Hepatic stellate cell (primary cell): ENCODE measurements around the gene SLC5A3.

Experiments used
- DNase-seq: peaks from one replicate; pipeline ENCODE4 v3.0.0; 2011; ENCODE audit warnings: low spot score

Gene SLC5A3

GRCh38 chr21:34071683-34072082, 1.7 kb upstream of the SLC5A3 start:
- no peak for DNase-seq

- no peak for DNase-seq
Observed at GRCh38 chr21:34072145-34073031, 990 bp upstream of the SLC5A3 start.

DNA sequence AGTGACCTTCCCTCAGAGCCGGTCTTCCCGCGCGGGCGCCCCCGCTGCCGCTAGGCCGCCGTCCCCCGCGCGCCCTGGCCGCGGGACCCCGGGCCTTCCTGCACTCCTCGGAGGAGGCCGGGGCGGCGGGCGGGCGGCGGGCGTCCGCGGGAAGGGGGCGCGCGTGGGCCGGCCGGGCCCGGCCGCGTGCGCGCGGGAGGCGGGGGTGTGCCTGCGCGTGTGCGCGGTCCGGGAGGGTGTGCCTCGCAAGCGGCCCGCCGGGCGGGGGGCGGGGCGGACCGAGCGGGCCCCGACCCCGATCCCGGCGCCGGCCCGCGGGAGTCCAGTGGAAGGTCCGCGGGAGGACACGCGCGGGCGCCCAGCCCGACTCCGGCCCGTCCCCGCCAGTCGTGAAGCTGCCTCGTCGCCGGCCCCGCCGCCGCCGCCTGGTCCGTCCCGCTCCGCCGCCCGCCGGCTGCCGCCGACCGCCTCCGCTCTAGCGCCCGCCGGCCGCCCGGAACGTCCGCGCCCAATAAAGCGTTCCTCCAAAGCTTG, 438 bp downstream of the SLC5A3 start:
- DNase-seq, result peak; percentile 29

- no peak for DNase-seq
Observed at GRCh38 chr21:34074283-34075090, 1.1 kb downstream of the SLC5A3 start.

DNA sequence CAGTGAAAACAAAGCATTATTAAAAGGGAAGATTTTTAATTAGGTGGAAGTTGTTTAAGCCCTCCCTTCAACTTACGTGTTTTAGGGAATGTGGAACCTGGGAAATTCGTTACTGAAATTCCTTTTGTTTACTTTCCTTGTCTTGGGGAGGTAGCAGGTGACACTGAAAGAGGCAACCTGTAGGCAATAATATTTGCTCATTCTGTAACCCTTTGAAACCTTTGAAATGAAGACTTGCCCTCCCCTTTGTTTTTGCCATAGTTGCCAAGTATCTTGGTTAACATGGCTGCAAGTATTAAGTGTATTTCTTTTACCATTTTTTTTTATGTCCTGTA, 1.7 kb downstream of the SLC5A3 start:
- no peak for DNase-seq

DNA sequence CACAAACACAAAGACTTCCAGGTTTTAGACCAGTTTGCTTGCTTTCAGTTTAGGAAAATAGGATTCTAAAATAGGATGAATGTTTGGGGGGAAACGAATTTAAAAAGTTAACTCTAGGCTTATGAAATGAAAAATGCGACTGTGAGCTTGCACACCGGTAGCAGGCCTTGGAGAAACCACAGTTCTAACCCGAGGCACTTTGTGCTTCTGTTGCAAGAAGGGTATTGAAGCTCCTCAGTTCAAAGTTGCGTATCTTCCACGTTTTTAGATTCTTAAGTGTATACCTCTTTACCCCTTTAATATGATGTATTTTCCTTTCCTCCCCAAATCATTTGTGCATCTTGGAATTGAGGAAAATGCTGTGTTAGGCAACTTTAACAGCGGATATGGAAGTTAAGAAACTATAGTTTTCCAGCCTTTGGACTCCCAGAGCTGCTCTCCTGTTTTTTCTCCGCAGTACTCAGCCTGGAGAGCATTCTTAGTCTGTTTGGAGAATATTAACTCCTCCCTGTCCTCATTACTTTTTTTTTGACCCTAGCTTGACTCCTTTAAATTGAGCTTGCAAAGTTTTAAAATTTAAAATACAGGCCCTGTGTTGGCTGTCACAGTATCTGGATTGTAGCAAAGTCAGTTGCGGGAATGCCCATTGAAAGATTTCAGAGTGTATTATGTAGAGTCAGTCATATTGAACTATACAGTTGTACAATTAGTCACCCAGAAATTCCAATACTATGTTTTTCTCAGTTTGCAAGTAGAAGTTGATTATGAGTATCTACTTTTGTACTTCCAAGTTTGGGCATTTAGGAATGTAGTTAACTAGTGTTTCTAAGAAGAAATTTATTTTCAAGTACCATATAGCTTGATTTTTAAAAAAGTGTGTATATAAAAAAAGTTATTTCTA, 2.6 kb downstream of the SLC5A3 start:
- DNase-seq, result no peak

GRCh38 chr21:34076835-34077234, 3.5 kb downstream of the SLC5A3 start:
- DNase-seq, result no peak

DNA sequence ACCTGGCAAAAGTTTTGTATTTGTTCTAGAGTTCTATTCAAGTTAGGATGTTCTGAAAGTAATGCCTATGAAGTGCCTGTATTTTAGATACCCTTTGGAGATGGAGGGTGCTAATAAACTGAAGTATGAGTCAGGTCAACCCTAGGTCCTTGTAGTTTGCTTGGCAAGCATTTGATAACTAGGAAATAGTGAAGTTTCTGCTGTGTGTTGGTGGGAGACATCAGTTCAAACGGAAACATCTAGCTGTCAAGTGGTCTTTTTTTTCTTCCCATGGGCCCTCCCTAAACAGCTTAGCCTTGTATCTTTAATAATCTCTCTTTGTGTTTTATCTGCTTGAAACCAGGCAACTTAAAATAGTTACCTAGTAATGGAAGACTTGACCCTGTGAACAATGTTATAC, 4.5 kb downstream of the SLC5A3 start:
- no peak for DNase-seq

GRCh38 chr21:34078915-34079314, 5.5 kb downstream of the SLC5A3 start:
- no peak for DNase-seq

DNA sequence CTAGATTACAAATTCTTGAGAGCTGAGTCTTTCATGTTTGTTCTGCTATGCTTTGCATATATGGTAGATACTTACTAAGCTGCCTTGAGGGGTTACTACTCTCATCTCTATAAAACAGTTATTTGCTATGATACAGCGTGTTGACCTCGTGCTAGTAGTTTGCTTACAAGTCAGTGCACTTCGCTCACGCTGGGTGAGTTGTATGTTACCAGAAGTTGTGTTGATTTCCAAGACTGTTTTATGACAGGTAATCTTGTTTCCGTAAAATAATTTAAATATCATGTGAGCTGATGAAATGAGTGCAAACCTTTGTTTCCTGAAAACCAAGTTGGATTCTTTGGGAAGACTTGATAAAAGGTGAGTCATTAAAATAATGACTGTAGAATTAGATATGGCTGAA, 7.3 kb downstream of the SLC5A3 start:
- no peak for DNase-seq

DNA sequence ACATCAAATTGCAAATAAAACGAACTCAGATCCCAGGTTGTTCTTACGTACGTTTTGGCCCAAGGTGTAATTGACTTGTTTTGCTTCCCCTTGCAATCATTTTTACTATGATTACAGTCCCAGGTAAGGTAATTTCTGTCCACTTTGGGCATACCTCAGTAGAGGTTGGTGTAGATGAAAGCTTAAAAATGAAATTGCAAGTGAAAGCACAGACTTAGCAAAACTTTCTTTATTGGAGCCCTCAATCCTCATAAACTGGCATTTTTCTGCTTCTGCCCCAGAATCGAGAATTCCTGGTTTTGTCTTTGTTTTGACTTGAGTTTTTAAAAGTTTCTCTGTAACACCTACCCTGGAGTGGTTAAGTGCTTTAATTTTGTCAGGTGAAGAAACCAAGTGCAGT, 9.4 kb downstream of the SLC5A3 start:
- no peak for DNase-seq

GRCh38 chr21:34083357-34083756, 10.0 kb downstream of the SLC5A3 start:
- DNase-seq, result no peak

- DNase-seq, result no peak
Observed at GRCh38 chr21:34085129-34085528, 11.8 kb downstream of the SLC5A3 start.

DNA sequence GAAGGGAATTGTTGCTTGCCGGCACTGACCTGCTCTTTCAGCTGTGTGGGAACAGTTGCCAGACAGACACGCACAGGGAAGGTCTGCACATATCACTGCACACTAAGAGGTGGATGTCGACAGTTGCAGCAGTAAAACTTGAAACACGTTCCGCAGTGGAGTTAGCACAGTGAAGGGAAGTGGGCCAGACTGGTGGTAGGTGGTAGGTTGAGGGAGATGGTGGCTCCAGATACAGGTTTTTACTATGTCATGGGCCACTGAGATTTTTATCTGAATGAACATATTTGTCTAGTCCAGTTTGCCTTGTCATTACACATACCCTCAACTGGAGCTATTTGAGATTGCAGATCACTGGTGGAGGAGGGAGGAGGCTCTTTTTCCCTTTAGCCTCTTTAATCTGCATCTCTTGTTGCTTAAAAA, 13.5 kb downstream of the SLC5A3 start:
- no peak for DNase-seq

DNA sequence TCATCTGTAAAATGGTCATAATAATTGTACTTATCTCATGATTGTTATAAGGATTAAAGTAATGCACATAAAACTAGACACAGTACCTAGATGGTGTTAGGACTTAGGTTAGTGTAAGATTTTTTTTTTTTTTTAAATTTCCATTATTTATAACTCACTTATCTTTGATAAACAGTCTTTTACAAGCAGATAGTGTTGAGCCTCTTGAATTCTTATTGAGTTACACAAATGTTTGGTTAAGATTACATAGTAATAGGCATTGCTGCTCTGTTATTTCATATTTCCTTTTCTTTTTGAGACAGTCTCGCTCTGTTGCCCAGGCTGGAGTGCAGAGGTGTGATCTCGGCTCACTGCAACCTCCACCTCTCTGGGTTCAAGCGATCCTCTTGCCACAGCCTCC, 15.4 kb downstream of the SLC5A3 start:
- DNase-seq, result no peak

GRCh38 chr21:34091032-34091431, 17.7 kb downstream of the SLC5A3 start:
- DNase-seq, result no peak

GRCh38 chr21:34091607-34092006, 18.2 kb downstream of the SLC5A3 start:
- no peak for DNase-seq

DNA sequence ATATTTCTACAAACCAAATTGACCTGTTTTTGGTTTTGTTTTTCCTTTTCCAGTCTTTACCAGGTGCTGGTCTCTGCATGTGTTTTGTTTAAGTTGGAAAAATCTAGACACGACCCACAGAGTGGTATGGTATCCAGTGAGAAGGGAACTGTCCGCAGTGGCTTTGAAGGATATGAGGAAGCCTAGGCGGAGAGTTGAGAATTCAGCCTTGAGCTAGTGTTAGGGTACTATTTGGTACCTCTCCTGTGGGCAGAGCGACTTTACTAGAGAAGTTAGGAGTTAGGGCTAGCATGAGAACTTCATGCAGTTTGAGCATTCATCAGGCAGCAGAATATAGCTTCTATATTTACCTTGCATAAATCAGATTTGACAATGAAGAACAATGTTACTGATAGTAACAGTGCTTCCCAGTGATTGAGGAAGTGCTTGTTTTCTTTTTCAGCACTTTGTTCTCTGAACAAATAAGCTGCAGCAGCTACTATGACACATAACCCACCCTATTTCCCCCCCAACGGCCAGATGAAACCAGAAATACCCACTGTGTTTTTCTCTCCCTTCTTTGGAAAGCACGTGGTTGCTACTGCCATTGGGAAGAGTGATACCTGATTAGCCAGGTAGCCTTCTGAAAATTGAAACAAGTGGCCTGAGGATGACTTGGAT, 19.0 kb downstream of the SLC5A3 start:
- no peak for DNase-seq

GRCh38 chr21:34093083-34093482, 19.7 kb downstream of the SLC5A3 start:
- no peak for DNase-seq

GRCh38 chr21:34094949-34095348, 21.6 kb downstream of the SLC5A3 start:
- no peak for DNase-seq

- no peak for DNase-seq
Observed at GRCh38 chr21:34097442-34097841, 24.1 kb downstream of the SLC5A3 start.

DNA sequence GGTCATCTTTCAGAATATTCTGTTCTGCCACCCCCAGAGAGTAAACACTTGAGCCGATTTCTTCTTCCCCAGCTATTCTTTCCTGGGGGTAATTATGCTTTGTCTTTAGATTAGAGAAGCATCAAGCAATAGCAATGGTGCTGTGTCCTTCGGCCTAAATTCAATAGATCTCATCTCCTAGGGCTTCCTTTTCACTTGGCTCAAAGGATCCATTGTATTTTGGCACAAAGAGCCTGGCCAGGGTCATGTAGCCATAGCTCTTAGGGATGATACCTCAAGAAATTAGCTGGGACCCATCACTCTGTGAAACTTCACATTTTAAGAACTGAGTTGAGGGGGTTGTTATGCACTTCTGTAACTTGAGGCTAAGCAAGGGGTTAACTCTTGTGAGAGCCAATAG, 27.0 kb downstream of the SLC5A3 start:
- DNase-seq, result no peak
